T-cell (primary cell): Measurements from ENCODE around the gene CAMK1D. TPM values are rescaled to one million over a fixed set of nuclear protein-coding genes. Genes with fewer than 3 reads are reported as not detected.

Experiments used
- ATAC-seq, 4 experiments: fragments of 200-7000 bp in 3 of 4; fragments of 150-1000 bp in 1 of 4; cut with Tn5 transposase; replicated peaks in 1 of 4; 1 replicate in 3 of 4; 2 replicates in 1 of 4; pipeline ENCODE4 v1.10.0; 2021; ENCODE audit warnings: moderate library complexity in 3 of 4, mild to moderate bottlenecking in 2 of 4, moderate number of reproducible peaks in 1 of 4
- CTCF ChIA-PET, 2 donors: fragments of 300-600 bp; sonication (Branson Sonifier 250); formaldehyde crosslinking; loops; one replicate each; lab custom pipeline; 2022; ENCODE audit warnings: antibody characterized with exemption in 2 of 2; lab: Charles Lee
- POLR2A ChIA-PET, 2 donors: fragments of 300-600 bp; sonication (Branson Sonifier 250); formaldehyde crosslinking; loops; one replicate each; lab custom pipeline; 2022; ENCODE audit warnings: antibody characterized with exemption in 2 of 2; lab: Charles Lee
- DNase-seq, 35 experiments: peaks; one replicate each; pipeline versions ENCODE4 v3.0.0 to v3.0.0-alpha.2; 2013 to 2023
- H3K27ac ChIP-seq: one replicate; pipeline ENCODE4 v1.5.1; 2013; ENCODE audit warnings: low read length
- H3K27me3 ChIP-seq, 2 experiments: replicated peaks in 1 of 2; 1 replicate in 1 of 2; 2 replicates in 1 of 2; pipeline versions ENCODE4 v1.6.1 to v1.7.0; 2013; ENCODE audit warnings: low read length in 1 of 2, mixed read lengths in 1 of 2; ENCODE audit not compliant: control insufficient read depth in 2 of 2, insufficient read depth in 2 of 2; ENCODE audit errors: extremely low read depth in 1 of 2
- H3K36me3 ChIP-seq, 2 donors: 1 replicate in 1 of 2; 2 replicates in 1 of 2; pipeline versions ENCODE4 v1.6.1 to v1.7.0; 2013; ENCODE audit warnings: low read length in 1 of 2; ENCODE audit not compliant: control insufficient read depth in 2 of 2, insufficient read depth in 1 of 2; ENCODE audit errors: extremely low read depth in 1 of 2
- H3K4me1 ChIP-seq, 2 experiments: 1 replicate in 1 of 2; 2 replicates in 1 of 2; pipeline versions ENCODE4 v1.6.1 to v1.7.0; 2013; ENCODE audit warnings: low read length in 2 of 2, mixed read lengths in 1 of 2; ENCODE audit not compliant: insufficient read depth in 2 of 2, control insufficient read depth in 1 of 2; ENCODE audit errors: extremely low read depth in 1 of 2
- H3K4me3 ChIP-seq, 2 donors: 1 replicate in 1 of 2; 2 replicates in 1 of 2; pipeline versions ENCODE4 v1.5.1 to v1.7.0; 2013; ENCODE audit warnings: mild to moderate bottlenecking in 2 of 2, low read length in 1 of 2, moderate library complexity in 1 of 2; ENCODE audit not compliant: control insufficient read depth in 1 of 2; ENCODE audit errors: extremely low read depth in 1 of 2
- H3K9me3 ChIP-seq: 2 replicates; pipeline ENCODE4 v1.7.0; 2013
- H3K27ac Mint-ChIP-seq, 2 donors: one replicate each; pipeline ENCODE4 v1.8.0; 2020 to 2021; ENCODE audit warnings: mild to moderate bottlenecking in 2 of 2, mixed read lengths in 2 of 2
- H3K27me3 Mint-ChIP-seq, 2 donors: one replicate each; pipeline ENCODE4 v1.8.0; 2021 to 2022; ENCODE audit warnings: mixed read lengths in 2 of 2
- H3K36me3 Mint-ChIP-seq: one replicate; pipeline ENCODE4 v1.8.0; 2021; ENCODE audit warnings: mixed read lengths
- H3K4me1 Mint-ChIP-seq, 3 donors: one replicate each; pipeline ENCODE4 v1.8.0; 2020 to 2022; ENCODE audit warnings: mixed read lengths in 3 of 3, mild to moderate bottlenecking in 1 of 3
- H3K4me3 Mint-ChIP-seq, 3 donors: one replicate each; pipeline ENCODE4 v1.8.0; 2020 to 2022; ENCODE audit warnings: mild to moderate bottlenecking in 3 of 3, mixed read lengths in 3 of 3, moderate library complexity in 3 of 3
- H3K9me3 Mint-ChIP-seq, 3 donors: one replicate each; pipeline ENCODE4 v1.8.0; 2020 to 2022; ENCODE audit warnings: mixed read lengths in 3 of 3
- WGBS: methylation state at CpG from one replicate; pipeline ENCODE4 v1.1.5; 2013; ENCODE audit warnings: missing lambda C conversion rate; ENCODE audit not compliant: insufficient coverage; 5-methylcytosine and 5-hydroxymethylcytosine counted together
- total RNA-seq, 35 experiments: library from RNA in 6 of 35; stranded (reverse) in 6 of 35; fragments of 120-200 nt in 1 of 35; gene quantifications; one replicate each; pipeline versions ENCODE4 v1.2.1 to v1.2.4 and lab custom pipeline; 2013 to 2026

CAMK1D gene
- total RNA-seq, 5 donors from 2014 or later (not counting 1 experiment from before 2014, with no cell fraction given) = 16.8 to 31.3 (median 23.6) TPM

- 75% methylated on average over 2 of the region's 2 CpGs for WGBS
- peaks cover 0 to 4% of the 10 kb centered on the region in 2 donors for H3K36me3 ChIP-seq
- CTCF ChIA-PET = no interaction called here
- H3K4me3 ChIP-seq = no peak overlapping the region
- no peak overlapping the region for H3K27ac ChIP-seq
- ATAC-seq (no peak), DNase-seq (no peak)
- H3K4me3 Mint-ChIP-seq = no peak overlapping the region
- peaks cover 4% of the 10 kb centered on the region for H3K36me3 Mint-ChIP-seq
- POLR2A ChIA-PET = interaction anchor here in 1 of 2 donors (0.5 kb wide), 1 partner anchor 12 kb away, joined by 3 read pairs; no protein-coding TSS in a partner anchor
- peaks cover 36 to 43% (median 42%) of the 10 kb centered on the region in 3 donors for H3K4me1 Mint-ChIP-seq
- H3K27me3 ChIP-seq = no peaks in the 10 kb centered on the region
- no peaks in the 10 kb centered on the region for H3K9me3 Mint-ChIP-seq
- H3K9me3 ChIP-seq = no peaks in the 10 kb centered on the region
- no peaks in the 10 kb centered on the region for H3K27me3 Mint-ChIP-seq
- H3K27ac Mint-ChIP-seq = peak overlapping the region in 1 of 2 donors; percentile 22
- peaks cover 7 to 19% of the 10 kb centered on the region in 2 experiments for H3K4me1 ChIP-seq
Measured at GRCh38 chr10:12487366-12487765, 138.0 kb downstream of the CAMK1D start.

GRCh38 chr10:12488626-12489025 is 139.3 kb downstream of the CAMK1D start:
- no peak overlapping the region for H3K4me3 ChIP-seq
- Mint-ChIP-seq H3K36me3 (peaks cover 4% of the 10 kb centered on the region), H3K4me1 (peaks cover 34 to 47% (median 44%) of the 10 kb centered on the region in 3 donors), H3K27ac (no peak overlapping the region), H3K27me3 (no peaks in the 10 kb centered on the region), H3K9me3 (no peaks in the 10 kb centered on the region), H3K4me3 (no peak overlapping the region)
- no peaks in the 10 kb centered on the region for H3K9me3 ChIP-seq
- CTCF ChIA-PET = no interaction called here
- no peaks in the 10 kb centered on the region for H3K27me3 ChIP-seq
- DNase-seq (no peak), ATAC-seq (no peak)
- no peak overlapping the region for H3K27ac ChIP-seq
- 95% methylated on average over 10 of the region's 16 CpGs for WGBS
- peaks cover 7 to 19% of the 10 kb centered on the region in 2 experiments for H3K4me1 ChIP-seq
- H3K36me3 ChIP-seq = no peaks in the 10 kb centered on the region
- POLR2A ChIA-PET = no interaction called here

- Histone ChIP-seq H3K4me3 (no peak overlapping the region), H3K9me3 (no peaks in the 10 kb centered on the region), H3K4me1 (peaks cover 7 to 15% of the 10 kb centered on the region in 2 experiments), H3K27ac (no peak overlapping the region), H3K27me3 (no peaks in the 10 kb centered on the region), H3K36me3 (no peaks in the 10 kb centered on the region)
- CTCF ChIA-PET = no interaction called here
- H3K9me3 Mint-ChIP-seq = no peaks in the 10 kb centered on the region
- H3K36me3 Mint-ChIP-seq = peaks cover 8% of the 10 kb centered on the region
- no peaks in the 10 kb centered on the region for H3K27me3 Mint-ChIP-seq
- peaks cover 32 to 44% (median 42%) of the 10 kb centered on the region in 3 donors for H3K4me1 Mint-ChIP-seq
- WGBS = 93% methylated on average over 5 of the region's 8 CpGs
- H3K27ac Mint-ChIP-seq = no peak overlapping the region
- H3K4me3 Mint-ChIP-seq = no peak overlapping the region
- no peak for ATAC-seq
- POLR2A ChIA-PET = no interaction called here
- no peak for DNase-seq
Measured at GRCh38 chr10:12489357-12489756, 140.0 kb downstream of the CAMK1D start.

- Mint-ChIP-seq H3K36me3 (peaks cover 8% of the 10 kb centered on the region), H3K27ac (no peak overlapping the region), H3K4me1 (peaks cover 29 to 40% (median 39%) of the 10 kb centered on the region in 3 donors), H3K9me3 (no peaks in the 10 kb centered on the region), H3K27me3 (no peaks in the 10 kb centered on the region), H3K4me3 (no peak overlapping the region)
- Histone ChIP-seq H3K27ac (no peak overlapping the region), H3K9me3 (no peaks in the 10 kb centered on the region), H3K4me1 (peaks cover 7 to 11% of the 10 kb centered on the region in 2 experiments), H3K36me3 (no peaks in the 10 kb centered on the region), H3K27me3 (no peaks in the 10 kb centered on the region), H3K4me3 (no peak overlapping the region)
- CTCF ChIA-PET = no interaction called here
- ATAC-seq (no peak), DNase-seq (no peak)
- WGBS = 96% methylated on average over 10 of the region's 13 CpGs
- POLR2A ChIA-PET = no interaction called here
Measured at GRCh38 chr10:12489806-12490205, 140.5 kb downstream of the CAMK1D start.

GRCh38 chr10:12490963-12491362 is 141.6 kb downstream of the CAMK1D start:
- ChIA-PET CTCF (no interaction called here), POLR2A (no interaction called here)
- Mint-ChIP-seq H3K4me1 (peaks cover 19 to 30% (median 29%) of the 10 kb centered on the region in 3 donors), H3K36me3 (peaks cover 11% of the 10 kb centered on the region), H3K27ac (no peak overlapping the region), H3K9me3 (no peaks in the 10 kb centered on the region), H3K4me3 (no peak overlapping the region), H3K27me3 (no peaks in the 10 kb centered on the region)
- Histone ChIP-seq H3K27me3 (no peaks in the 10 kb centered on the region), H3K4me3 (no peak overlapping the region), H3K27ac (no peak overlapping the region), H3K9me3 (no peaks in the 10 kb centered on the region), H3K4me1 (peaks cover 0 to under 1% of the 10 kb centered on the region in 2 experiments), H3K36me3 (no peaks in the 10 kb centered on the region)
- 91% methylated on average over 1 of the region's 1 CpG for WGBS
- ATAC-seq (no peak), DNase-seq (no peak)

GRCh38 chr10:12491491-12491890 is 142.1 kb downstream of the CAMK1D start:
- ATAC-seq (no peak), DNase-seq (no peak)
- no peaks in the 10 kb centered on the region for H3K36me3 ChIP-seq
- H3K27me3 ChIP-seq = no peaks in the 10 kb centered on the region
- no peak overlapping the region for H3K4me3 ChIP-seq
- Mint-ChIP-seq H3K4me1 (peaks cover 17 to 29% (median 28%) of the 10 kb centered on the region in 3 donors), H3K27me3 (no peaks in the 10 kb centered on the region), H3K9me3 (no peaks in the 10 kb centered on the region), H3K36me3 (peaks cover 11% of the 10 kb centered on the region), H3K27ac (no peak overlapping the region), H3K4me3 (no peak overlapping the region)
- CTCF ChIA-PET = no interaction called here
- H3K27ac ChIP-seq = no peak overlapping the region
- H3K4me1 ChIP-seq = no peaks in the 10 kb centered on the region
- POLR2A ChIA-PET = no interaction called here
- 98% methylated on average over 7 of the region's 10 CpGs for WGBS
- no peaks in the 10 kb centered on the region for H3K9me3 ChIP-seq

- ChIA-PET CTCF (no interaction called here), POLR2A (no interaction called here)
- no peaks in the 10 kb centered on the region for H3K9me3 ChIP-seq
- Mint-ChIP-seq H3K27ac (no peak overlapping the region), H3K9me3 (no peaks in the 10 kb centered on the region), H3K4me1 (peaks cover 15 to 29% (median 27%) of the 10 kb centered on the region in 3 donors), H3K4me3 (no peak overlapping the region), H3K36me3 (peaks cover 11% of the 10 kb centered on the region), H3K27me3 (no peaks in the 10 kb centered on the region)
- no peaks in the 10 kb centered on the region for H3K27me3 ChIP-seq
- H3K4me3 ChIP-seq = no peak overlapping the region
- no peak overlapping the region for H3K27ac ChIP-seq
- H3K4me1 ChIP-seq = no peaks in the 10 kb centered on the region
- WGBS = 91% methylated on average over 4 of the region's 8 CpGs
- ATAC-seq (no peak), DNase-seq (no peak)
- no peaks in the 10 kb centered on the region for H3K36me3 ChIP-seq
Measured at GRCh38 chr10:12492016-12492415, 142.7 kb downstream of the CAMK1D start.
